H1 (cell line): ENCODE data around the gene GPR162. TPM values are rescaled to one million over a fixed set of nuclear protein-coding genes. Genes with fewer than 3 reads are reported as not detected.

ENCODE experiments used
- CTCF ChIA-PET: fragments of 300-600 bp; sonication (Branson Sonifier 250); formaldehyde crosslinking; loops from one replicate; lab custom pipeline; 2021; ENCODE audit not compliant: partially characterized antibody; lab: Charles Lee
- POLR2A ChIA-PET: fragments of 300-600 bp; sonication (Branson Sonifier 250); formaldehyde crosslinking; loops from one replicate; lab custom pipeline; 2021; ENCODE audit warnings: inconsistent platforms; ENCODE audit not compliant: partially characterized antibody; lab: Charles Lee
- DNase-seq, 2 experiments: peaks; one replicate each; pipeline versions ENCODE4 v3.0.0 to v3.0.0-alpha.2; 2010 to 2022; ENCODE audit warnings: low spot score in 2 of 2, low read depth in 1 of 2, mixed read lengths in 1 of 2
- FAIRE-seq: peaks from 2 replicates; lab custom pipeline; 2011; peaks lifted over from hg19 to GRCh38; lab: Jason Lieb, UNC
- H2AFZ ChIP-seq: 2 replicates; pipeline ENCODE4 v1.8.1; 2012; ENCODE audit warnings: low read length, inconsistent platforms
- H2AK5ac ChIP-seq: 2 replicates; pipeline ENCODE4 v1.6.1; 2013; ENCODE audit warnings: low read depth, low read length
- H2BK120ac ChIP-seq: replicated peaks from 2 replicates; pipeline ENCODE3; 2013; ENCODE audit warnings: low read depth, low read length, inconsistent platforms
- H2BK12ac ChIP-seq: 2 replicates; pipeline ENCODE4 v1.6.1; 2013; ENCODE audit warnings: low read depth, low read length
- H2BK15ac ChIP-seq: 2 replicates; pipeline ENCODE4 v1.6.1; 2013; ENCODE audit warnings: low read length
- H2BK20ac ChIP-seq: 2 replicates; pipeline ENCODE4 v1.6.1; 2013; ENCODE audit warnings: low read length
- H2BK5ac ChIP-seq: 2 replicates; pipeline ENCODE4 v1.6.1; 2013; ENCODE audit warnings: low read depth, low read length
- H3K14ac ChIP-seq: 2 replicates; pipeline ENCODE4 v1.6.1; 2013; ENCODE audit warnings: inconsistent platforms; ENCODE audit not compliant: insufficient read length
- H3K18ac ChIP-seq: 2 replicates; pipeline ENCODE4 v1.6.1; 2013; ENCODE audit warnings: low read length; ENCODE audit errors: extremely low read depth
- H3K23ac ChIP-seq: 2 replicates; pipeline ENCODE4 v1.6.1; 2013; ENCODE audit warnings: inconsistent platforms; ENCODE audit not compliant: insufficient read length
- H3K23me2 ChIP-seq: 2 replicates; pipeline ENCODE4 v1.6.1; 2013; ENCODE audit warnings: low read depth, low read length
- H3K27ac ChIP-seq: 2 replicates; pipeline ENCODE4 v1.6.1; 2011; ENCODE audit warnings: low read depth, low read length, inconsistent platforms
- H3K27me3 ChIP-seq, 4 experiments: replicated peaks in 1 of 4; 1 replicate in 1 of 4; 2 replicates in 3 of 4; pipeline versions ENCODE4 v1.6.1 to v1.8.1; 2011 to 2013; ENCODE audit warnings: low read length in 3 of 4, mild to moderate bottlenecking in 3 of 4, inconsistent platforms in 2 of 4, mixed read lengths in 2 of 4, moderate library complexity in 1 of 4; ENCODE audit not compliant: control insufficient read depth in 3 of 4, insufficient read depth in 3 of 4; ENCODE audit errors: extremely low read depth in 1 of 4
- H3K36me3 ChIP-seq, 4 experiments: 2 replicates each; pipeline versions ENCODE4 v1.6.1 to v1.8.1; 2011 to 2013; ENCODE audit warnings: mild to moderate bottlenecking in 4 of 4, low read length in 3 of 4, moderate library complexity in 2 of 4, control low read depth in 1 of 4, inconsistent platforms in 1 of 4; ENCODE audit not compliant: insufficient read depth in 4 of 4, control insufficient read depth in 2 of 4
- H3K4ac ChIP-seq: replicated peaks from 2 replicates; pipeline ENCODE3; 2013; ENCODE audit warnings: low read length, low read depth, mixed read lengths, inconsistent platforms; ENCODE audit not compliant: insufficient read length
- H3K4me1 ChIP-seq, 4 experiments: replicated peaks in 1 of 4; 1 replicate in 1 of 4; 2 replicates in 3 of 4; pipeline versions ENCODE4 v1.6.1 to v1.8.1; 2011 to 2013; ENCODE audit warnings: low read length in 3 of 4, inconsistent platforms in 2 of 4, mixed read lengths in 1 of 4; ENCODE audit not compliant: insufficient read depth in 4 of 4, control insufficient read depth in 3 of 4
- H3K4me2 ChIP-seq, 2 experiments: 2 replicates each; pipeline versions ENCODE4 v1.6.1 to v1.8.1; 2011 to 2013; ENCODE audit warnings: low read depth in 2 of 2, low read length in 2 of 2, control low read depth in 1 of 2, inconsistent platforms in 1 of 2, mild to moderate bottlenecking in 1 of 2; ENCODE audit not compliant: insufficient read depth in 1 of 2
- H3K4me3 ChIP-seq, 4 experiments: fragments of 200-600, 300-600 bp in 1 of 4; sonication (generic), shearing (Covaris generic), sonication (Bioruptor Twin) in 1 of 4; 2 replicates each; pipeline versions ENCODE4 v1.5.1 to v1.8.1; 2011 to 2016; ENCODE audit warnings: low read length in 4 of 4, low read depth in 3 of 4, control low read depth in 2 of 4, inconsistent platforms in 2 of 4, mild to moderate bottlenecking in 2 of 4, mixed read lengths in 1 of 4, moderate library complexity in 1 of 4; ENCODE audit not compliant: insufficient read depth in 2 of 4; ENCODE audit errors: extremely low read depth in 1 of 4
- H3K56ac ChIP-seq: replicated peaks from 2 replicates; pipeline ENCODE3; 2013; ENCODE audit warnings: low read depth, mild to moderate bottlenecking, mixed read lengths, low read length, inconsistent platforms; ENCODE audit not compliant: insufficient read length
- H3K79me1 ChIP-seq: 2 replicates; pipeline ENCODE4 v1.6.1; 2013; ENCODE audit warnings: low read depth, low read length, control low read depth
- H3K79me2 ChIP-seq, 2 experiments: 2 replicates each; pipeline versions ENCODE4 v1.6.1 to v1.8.1; 2012 to 2013; ENCODE audit warnings: low read length in 2 of 2, mild to moderate bottlenecking in 2 of 2, inconsistent platforms in 1 of 2; ENCODE audit not compliant: insufficient read depth in 2 of 2, control insufficient read depth in 1 of 2
- H3K9ac ChIP-seq, 4 experiments: replicated peaks in 1 of 4; 1 replicate in 1 of 4; 2 replicates in 3 of 4; pipeline versions ENCODE4 v1.6.1 to v1.8.1; 2011 to 2013; ENCODE audit warnings: low read depth in 3 of 4, low read length in 3 of 4, control low read depth in 2 of 4, mild to moderate bottlenecking in 2 of 4, moderate library complexity in 2 of 4, inconsistent platforms in 1 of 4; ENCODE audit errors: extremely low read depth in 1 of 4
- H3K9me3 ChIP-seq, 2 experiments: 2 replicates each; pipeline versions ENCODE4 v1.6.1 to v1.8.1; 2012 to 2013; ENCODE audit warnings: mild to moderate bottlenecking in 2 of 2, moderate library complexity in 2 of 2, control low read depth in 1 of 2, inconsistent platforms in 1 of 2, low read depth in 1 of 2, low read length in 1 of 2, mixed read lengths in 1 of 2; ENCODE audit not compliant: insufficient read depth in 2 of 2
- H4K20me1 ChIP-seq, 2 experiments: replicated peaks in 1 of 2; 2 replicates each; pipeline versions ENCODE3 to v1.8.1; 2011 to 2013; ENCODE audit warnings: inconsistent platforms in 2 of 2, low read length in 2 of 2, mild to moderate bottlenecking in 1 of 2; ENCODE audit not compliant: insufficient read depth in 2 of 2, control insufficient read depth in 1 of 2
- H4K5ac ChIP-seq: 2 replicates; pipeline ENCODE4 v1.6.1; 2013; ENCODE audit warnings: low read length, low read depth, mixed read lengths, inconsistent platforms; ENCODE audit not compliant: insufficient read length
- H4K8ac ChIP-seq: 2 replicates; pipeline ENCODE4 v1.8.0; 2013; ENCODE audit warnings: mild to moderate bottlenecking, moderate library complexity, low read length, inconsistent platforms; ENCODE audit not compliant: insufficient read depth; ENCODE audit errors: extremely low read depth
- H4K91ac ChIP-seq: replicated peaks from 2 replicates; pipeline ENCODE3; 2013; ENCODE audit warnings: low read length, mixed read lengths, inconsistent platforms; ENCODE audit not compliant: insufficient read length
- ASH2L ChIP-seq: fragments of 200-600, 300-600 bp; sonication (generic); IDR thresholded peaks from one replicate; pipeline ENCODE4 v1.7.1; 2017; ENCODE audit warnings: low read length
- CBX8 ChIP-seq: fragments of 300-800, 300-1000 bp; sonication (generic); IDR thresholded peaks from 2 replicates; pipeline ENCODE4 v1.7.1; 2016; ENCODE audit warnings: low read depth, low read length, borderline replicate concordance
- CREB1 ChIP-seq: IDR thresholded peaks from 2 replicates; pipeline ENCODE4 v1.6.1; 2012; ENCODE audit warnings: inconsistent platforms
- RNF2 ChIP-seq: fragments of 200-900, 300-1000 bp; sonication (generic); IDR thresholded peaks from 2 replicates; pipeline ENCODE4 v1.7.1; 2016; ENCODE audit warnings: borderline replicate concordance, low read depth, mild to moderate bottlenecking, antibody characterized with exemption, low read length; ENCODE audit not compliant: poor library complexity, severe bottlenecking; ENCODE audit errors: missing control alignments
- SIN3A ChIP-seq, 2 experiments: IDR thresholded peaks in 1 of 2; conservative IDR thresholded peaks in 1 of 2; 2 replicates each; pipeline ENCODE4 v1.6.1; 2011 to 2012; ENCODE audit warnings: low read length in 2 of 2, improper control_type of control experiment in 1 of 2, low read depth in 1 of 2, mild to moderate bottlenecking in 1 of 2
- TBP ChIP-seq: IDR thresholded peaks from 2 replicates; pipeline ENCODE4 v1.6.1; 2011; ENCODE audit warnings: low read depth, low read length, improper control_type of control experiment
- WGBS, 2 experiments: shearing (Covaris generic) in 1 of 2; methylation state at CpG; one replicate each; pipeline versions ENCODE4 v1.1.6 to v1.1.7; 2013 to 2015; ENCODE audit warnings: low lambda C conversion rate in 2 of 2, mixed read lengths in 2 of 2, inconsistent platforms in 1 of 2, low coverage in 1 of 2, missing lambda C conversion rate in 1 of 2; ENCODE audit not compliant: insufficient replicate concordance in 2 of 2, insufficient coverage in 1 of 2, insufficient read length in 1 of 2; ENCODE audit errors: extremely low coverage in 1 of 2, missing lambda C conversion rate in 1 of 2; 5-methylcytosine and 5-hydroxymethylcytosine counted together
- polyA plus RNA-seq, 7 experiments: library from polyadenylated mRNA; depleted of rRNA in 3 of 7; stranded (reverse) in 5 of 7; unstranded in 2 of 7; fragments of >200 nt in 5 of 7; fragments of 200-250 nt in 2 of 7; gene quantifications; 1 replicate in 5 of 7; 2 replicates in 1 of 7; 4 replicates in 1 of 7; pipeline versions ENCODE4 v1.2.1 to v1.2.3, GENCODE V29; 2011 to 2013; ENCODE audit warnings: missing spikeins in 2 of 7, mixed read lengths in 2 of 7
- total RNA-seq: library from RNA; stranded (reverse); fragmentation: NEBNext Ultra II Directional; extraction: Animal tissue kit (Norgen Biotek cat#: 25700); gene quantifications from 2 replicates; pipeline ENCODE4 v1.2.1, GENCODE V29; 2021
- TF ChIP-seq, protein P1 (sequence below): IDR thresholded peaks from 2 replicates; pipeline ENCODE4 v1.6.1; 2011; ENCODE audit warnings: low read length, improper control_type of control experiment

GPR162 gene
- total and polyA plus RNA-seq, 2 of the 8 experiments (the other 6 are each of a cell fraction or from before 2014, with no cell fraction given), result 7.3 to 8.8 TPM

DNA sequence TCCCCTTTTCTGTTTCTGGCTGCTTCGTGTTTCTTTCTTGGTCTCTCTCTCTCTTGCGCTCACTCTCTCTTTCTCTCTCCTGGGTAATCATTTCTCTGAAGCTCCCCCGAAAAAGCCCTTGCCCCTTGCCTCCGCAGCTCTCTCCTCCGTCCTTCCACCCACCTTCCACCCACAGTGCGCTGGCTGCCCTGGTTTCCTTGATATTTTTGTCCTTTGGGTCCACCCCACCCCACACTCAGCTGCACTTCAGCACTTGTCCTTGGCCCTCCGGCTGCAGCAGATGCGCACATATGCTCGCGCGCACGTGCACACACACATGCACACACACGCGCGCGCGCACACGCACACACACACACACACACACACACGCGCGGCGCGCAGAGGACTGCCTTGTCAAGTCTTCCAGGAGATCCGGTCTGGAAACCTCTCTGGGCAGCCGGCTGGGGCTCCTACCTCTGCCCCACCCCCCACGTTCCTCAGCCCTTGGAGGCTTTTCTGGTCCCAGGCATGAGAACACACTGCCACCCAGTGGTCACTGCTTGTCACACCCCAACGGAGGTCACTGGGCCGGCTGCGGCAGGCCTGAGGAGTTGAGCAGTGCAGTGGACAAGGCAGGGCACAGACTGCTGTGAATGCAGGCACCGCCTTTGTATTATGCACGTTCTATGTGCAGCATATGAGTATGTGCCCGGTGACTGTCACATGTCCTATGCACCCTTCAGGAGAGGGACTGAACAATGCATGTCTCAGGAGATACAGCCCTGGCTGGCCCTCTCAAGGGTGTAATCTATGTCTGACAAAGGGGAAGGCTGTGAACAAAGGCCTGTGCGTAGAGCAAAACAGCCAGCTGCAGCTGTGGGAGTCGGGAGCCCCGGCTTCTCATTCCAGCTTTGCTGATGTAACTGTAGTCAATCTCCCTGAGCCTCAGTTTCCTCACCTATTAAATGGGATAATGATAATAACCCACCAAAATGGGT, 42.8 kb upstream of the GPR162 start:
- Histone ChIP-seq H3K79me2 (no peaks in the 10 kb centered on the region), H3K18ac (peak overlapping the region; percentile 97), H3K9me3 (no peaks in the 10 kb centered on the region), H3K9ac (0 out of 7 replicates have a peak overlapping the region, but pooled peaks of 1 of the 4 experiments have one; percentile 1), H3K56ac (no peak overlapping the region), H4K20me1 (no peaks in the 10 kb centered on the region), H3K27ac (no peak overlapping the region), H2BK5ac (peak overlapping the region; percentile 61; the same call in 1 of the 2 replicates), H3K23ac (no peak overlapping the region), H4K5ac (no peak overlapping the region), H3K36me3 (no peaks in the 10 kb centered on the region), H2BK120ac (no peak overlapping the region), H2AFZ (peak overlapping the region; percentile 14), H3K4ac (no peak overlapping the region), H3K27me3 (peaks cover 0 to 23% (median 17%) of the 10 kb centered on the region in 4 experiments; a peak in 5 of 7 replicates), H3K4me2 (peak overlapping the region; percentile 88 to 90), H2BK12ac (peak overlapping the region; percentile 93), H2BK20ac (peak overlapping the region; percentile 63; the same call in 1 of the 2 replicates), H4K91ac (peak overlapping the region; percentile 2), H3K14ac (no peak overlapping the region), H3K79me1 (no peaks in the 10 kb centered on the region), H3K4me1 (peaks cover 5 to 18% (median 13%) of the 10 kb centered on the region in 4 experiments), H2BK15ac (peak overlapping the region; percentile 98), H4K8ac (no peak overlapping the region), H3K23me2 (peaks cover 11% of the 10 kb centered on the region), H2AK5ac (no peak overlapping the region), H3K4me3 (peak overlapping the region; percentile 29 to 67 (median 54))
- POLR2A ChIA-PET, result interaction anchor here (0.9 to 10.4 kb wide), 17 partner anchors 8 to 166 kb away, joined by 3 to 97 read pairs (median 4); partner anchors contain the start of genes CD4, COPS7A, GPR162 and MLF2
- FAIRE-seq (peak; percentile 62), DNase-seq (peak; percentile 82 to 96)
- CTCF ChIA-PET, result interaction anchor here (0.6 to 29.6 kb wide), 24 partner anchors 9 to 971 kb away, joined by 3 to 532 read pairs (median 5); partner anchors contain the start of genes CD4, GNB3, GPR162 and LAG3
- 10% methylated on average over 35 of the region's 35 CpGs; no CpG with 5 or more reads in 1 of the 2 experiments for WGBS, 2 experiments
- TF ChIP-seq ASH2L (peak; percentile 88), SIN3A (conservative IDR thresholded peaks at IDR 0.05 in 1 of 2, IDR thresholded peaks at IDR 0.05 in 1 of 2; ENCODE audit: low read depth in 1 of 2, low read length in 2 of 2) (peak; percentile 38 to 80; a peak in 2 of 4 replicates), CBX8 (no peak), RNF2 (no peak), CREB1 (peak; percentile 78), TBP (0 out of 2 replicates have a peak, but pooled peaks have one; percentile 19)
- TF ChIP-seq, protein P1, sequence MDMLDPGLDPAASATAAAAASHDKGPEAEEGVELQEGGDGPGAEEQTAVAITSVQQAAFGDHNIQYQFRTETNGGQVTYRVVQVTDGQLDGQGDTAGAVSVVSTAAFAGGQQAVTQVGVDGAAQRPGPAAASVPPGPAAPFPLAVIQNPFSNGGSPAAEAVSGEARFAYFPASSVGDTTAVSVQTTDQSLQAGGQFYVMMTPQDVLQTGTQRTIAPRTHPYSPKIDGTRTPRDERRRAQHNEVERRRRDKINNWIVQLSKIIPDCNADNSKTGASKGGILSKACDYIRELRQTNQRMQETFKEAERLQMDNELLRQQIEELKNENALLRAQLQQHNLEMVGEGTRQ, result no peak
